ENCODE data around the gene ACSS3.

GRCh38 chr12:81092053-81092452 lies 14.2 kb downstream of the ACSS3 start:
- TF ChIP-seq CTCF (IDR thresholded peaks at IDR 0.05; ENCODE audit: insufficient read depth, low read length, poor library complexity, severe bottlenecking) (no peak), EZH2phosphoT487 (conservative IDR thresholded peaks at IDR 0.05; ENCODE audit: low read length) (no peak)

Data from SU-DHL-6 (cell line).